Fibroblast of lung (primary cell): ENCODE results near the gene EPHB2. TPM values are rescaled to one million over a fixed set of nuclear protein-coding genes. Genes with fewer than 3 reads are reported as not detected.

Source experiments
- DNase-seq, 2 donors: peaks; one replicate each; pipeline versions ENCODE4 v3.0.0 to v3.0.0-alpha.2; 2010; ENCODE audit warnings: low read depth in 2 of 2
- H2AFZ ChIP-seq: 2 replicates; pipeline ENCODE4 v1.5.1; 2012; ENCODE audit warnings: low read length, control low read depth, inconsistent platforms
- H3K27ac ChIP-seq: 2 replicates; pipeline ENCODE4 v1.5.1; 2011; ENCODE audit warnings: low read length, control low read depth; ENCODE audit not compliant: insufficient read depth
- H3K27me3 ChIP-seq: 2 replicates; pipeline ENCODE4 v1.5.1; 2011; ENCODE audit warnings: mild to moderate bottlenecking, low read length; ENCODE audit not compliant: control insufficient read depth, insufficient read depth
- H3K36me3 ChIP-seq: 2 replicates; pipeline ENCODE4 v1.5.1; 2011; ENCODE audit warnings: low read length; ENCODE audit not compliant: control insufficient read depth, insufficient read depth
- H3K4me1 ChIP-seq: 2 replicates; pipeline ENCODE4 v1.5.1; 2011; ENCODE audit warnings: low read length; ENCODE audit not compliant: control insufficient read depth, insufficient read depth; ENCODE audit errors: extremely low read depth
- H3K4me2 ChIP-seq: 2 replicates; pipeline ENCODE4 v1.5.1; 2011; ENCODE audit warnings: low read length, control low read depth; ENCODE audit not compliant: insufficient read depth; ENCODE audit errors: extremely low read depth
- H3K4me3 ChIP-seq, 4 experiments: fragments of 200-600 bp in 1 of 4; sonication (generic) in 1 of 4; replicated peaks in 1 of 4; 2 replicates each; pipeline ENCODE4 v1.5.1; 2011 to 2016; ENCODE audit warnings: low read length in 4 of 4, low read depth in 3 of 4, mild to moderate bottlenecking in 3 of 4, control low read depth in 2 of 4, inconsistent platforms in 1 of 4, mixed read lengths in 1 of 4; ENCODE audit not compliant: insufficient read depth in 1 of 4; ENCODE audit errors: control extremely low read depth in 1 of 4
- H3K79me2 ChIP-seq: 2 replicates; pipeline ENCODE4 v1.5.1; 2012; ENCODE audit warnings: mild to moderate bottlenecking, low read length, inconsistent platforms; ENCODE audit not compliant: control insufficient read depth, insufficient read depth
- H3K9ac ChIP-seq: 2 replicates; pipeline ENCODE4 v1.5.1; 2011; ENCODE audit warnings: mild to moderate bottlenecking, low read length, control low read depth; ENCODE audit not compliant: insufficient read depth
- H3K9me3 ChIP-seq: 2 replicates; pipeline ENCODE4 v1.5.1; 2012; ENCODE audit warnings: low read depth, low read length; ENCODE audit not compliant: control insufficient read depth, insufficient read depth
- H4K20me1 ChIP-seq: 2 replicates; pipeline ENCODE4 v1.5.1; 2011; ENCODE audit warnings: low read length; ENCODE audit not compliant: control insufficient read depth, insufficient read depth; ENCODE audit errors: extremely low read depth
- EZH2 ChIP-seq: IDR thresholded peaks from 2 replicates; pipeline ENCODE4 v1.5.1; 2012; ENCODE audit warnings: low read length, control low read depth, mild to moderate bottlenecking; ENCODE audit errors: missing control alignments
- polyA plus RNA-seq, 2 donors: library from polyadenylated mRNA; depleted of rRNA in 1 of 2; stranded (reverse) in 1 of 2; unstranded in 1 of 2; fragments of >200 nt; gene quantifications; 2 replicates each; pipeline ENCODE4 v1.2.1, GENCODE V29; 2011 to 2012; ENCODE audit warnings: missing spikeins in 1 of 2
- total RNA-seq: library from RNA; depleted of rRNA; stranded (reverse); fragments of >200 nt; gene quantifications from 2 replicates; pipeline ENCODE4 v1.2.1, GENCODE V29; 2014
- TF ChIP-seq, protein P1 (sequence below), 2 donors: IDR thresholded peaks in 1 of 2; conservative IDR thresholded peaks in 1 of 2; 1 replicate in 1 of 2; 2 replicates in 1 of 2; pipeline ENCODE4 v1.5.1; 2011 to 2012; ENCODE audit warnings: low read length in 2 of 2, control low read depth in 1 of 2, inconsistent platforms in 1 of 2, low read depth in 1 of 2, mild to moderate bottlenecking in 1 of 2

Gene EPHB2
- total and polyA plus RNA-seq, 2 donors (not counting 1 experiment from before 2014, with no cell fraction given), result 4.1 to 11.2 TPM

DNA sequence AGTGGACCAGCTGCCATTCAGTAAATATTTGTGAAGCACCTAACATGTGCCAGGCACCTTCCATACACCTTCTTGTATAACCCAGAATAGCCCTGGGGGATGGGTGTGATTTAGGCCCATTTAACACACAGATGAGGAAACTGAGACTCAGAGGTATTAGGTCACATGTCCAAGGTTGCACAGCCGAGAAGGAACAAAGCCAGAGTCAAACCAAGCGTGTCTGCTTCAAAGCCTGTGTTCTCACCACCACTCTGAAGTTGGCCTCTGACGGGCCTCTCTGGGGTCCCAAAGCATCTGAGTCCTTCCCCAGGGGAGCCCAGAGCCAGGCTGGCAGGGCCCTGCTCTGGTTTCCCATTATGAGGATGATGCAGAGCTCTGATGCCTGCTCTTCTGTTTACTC lies 196.9 kb downstream of the EPHB2 start:
- Histone ChIP-seq H3K36me3 (no peaks in the 10 kb centered on the region), H3K4me2 (no peak overlapping the region), H3K79me2 (no peaks in the 10 kb centered on the region), H3K4me3 (no peak overlapping the region), H3K4me1 (no peaks in the 10 kb centered on the region), H3K9me3 (no peaks in the 10 kb centered on the region), H3K9ac (no peak overlapping the region), H3K27ac (no peak overlapping the region), H3K27me3 (no peaks in the 10 kb centered on the region), H2AFZ (no peak overlapping the region), H4K20me1 (no peaks in the 10 kb centered on the region)
- TF ChIP-seq, protein P1, sequence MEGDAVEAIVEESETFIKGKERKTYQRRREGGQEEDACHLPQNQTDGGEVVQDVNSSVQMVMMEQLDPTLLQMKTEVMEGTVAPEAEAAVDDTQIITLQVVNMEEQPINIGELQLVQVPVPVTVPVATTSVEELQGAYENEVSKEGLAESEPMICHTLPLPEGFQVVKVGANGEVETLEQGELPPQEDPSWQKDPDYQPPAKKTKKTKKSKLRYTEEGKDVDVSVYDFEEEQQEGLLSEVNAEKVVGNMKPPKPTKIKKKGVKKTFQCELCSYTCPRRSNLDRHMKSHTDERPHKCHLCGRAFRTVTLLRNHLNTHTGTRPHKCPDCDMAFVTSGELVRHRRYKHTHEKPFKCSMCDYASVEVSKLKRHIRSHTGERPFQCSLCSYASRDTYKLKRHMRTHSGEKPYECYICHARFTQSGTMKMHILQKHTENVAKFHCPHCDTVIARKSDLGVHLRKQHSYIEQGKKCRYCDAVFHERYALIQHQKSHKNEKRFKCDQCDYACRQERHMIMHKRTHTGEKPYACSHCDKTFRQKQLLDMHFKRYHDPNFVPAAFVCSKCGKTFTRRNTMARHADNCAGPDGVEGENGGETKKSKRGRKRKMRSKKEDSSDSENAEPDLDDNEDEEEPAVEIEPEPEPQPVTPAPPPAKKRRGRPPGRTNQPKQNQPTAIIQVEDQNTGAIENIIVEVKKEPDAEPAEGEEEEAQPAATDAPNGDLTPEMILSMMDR (conservative IDR thresholded peaks at IDR 0.05 in 1 of 2, IDR thresholded peaks at IDR 0.05 in 1 of 2; ENCODE audit: low read depth in 1 of 2, low read length in 2 of 2), result no peak
- TF ChIP-seq EZH2, result no peak
- no peak for DNase-seq

DNA sequence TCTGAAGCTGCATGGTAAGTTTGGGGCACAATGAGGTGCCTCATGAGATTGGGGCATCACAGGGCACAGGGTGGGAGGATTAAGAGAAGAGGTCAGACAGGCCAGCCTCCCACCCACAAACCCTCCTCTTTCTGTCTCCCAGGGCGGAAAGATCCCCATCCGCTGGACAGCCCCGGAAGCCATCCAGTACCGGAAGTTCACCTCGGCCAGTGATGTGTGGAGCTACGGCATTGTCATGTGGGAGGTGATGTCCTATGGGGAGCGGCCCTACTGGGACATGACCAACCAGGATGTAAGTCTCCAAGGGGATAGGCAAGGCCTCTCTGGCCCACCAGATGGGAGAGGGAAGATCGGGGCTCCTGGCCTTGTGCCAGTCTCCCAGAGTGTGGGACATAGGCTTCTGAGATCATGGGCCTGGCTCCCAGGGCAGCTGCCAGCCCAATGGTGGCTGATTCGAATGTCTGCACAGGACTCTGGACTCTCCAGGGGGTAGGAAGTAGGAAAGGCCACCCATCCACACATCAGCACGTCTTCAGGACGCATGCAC lies 198.3 kb downstream of the EPHB2 start:
- no peak for DNase-seq
- H3K79me2 ChIP-seq, result no peaks in the 10 kb centered on the region
- no peak overlapping the region for H2AFZ ChIP-seq
- no peaks in the 10 kb centered on the region for H3K4me1 ChIP-seq
- H3K4me2 ChIP-seq, result no peak overlapping the region
- no peaks in the 10 kb centered on the region for H3K9me3 ChIP-seq
- H4K20me1 ChIP-seq, result no peaks in the 10 kb centered on the region
- no peaks in the 10 kb centered on the region for H3K27me3 ChIP-seq
- no peak overlapping the region for H3K4me3 ChIP-seq
- no peak overlapping the region for H3K27ac ChIP-seq
- H3K9ac ChIP-seq, result no peak overlapping the region
- H3K36me3 ChIP-seq, result no peaks in the 10 kb centered on the region
- TF ChIP-seq, protein P1 (conservative IDR thresholded peaks at IDR 0.05 in 1 of 2, IDR thresholded peaks at IDR 0.05 in 1 of 2; ENCODE audit: low read depth in 1 of 2, low read length in 2 of 2), result no peak
- TF ChIP-seq EZH2, result no peak

- Histone ChIP-seq H4K20me1 (no peaks in the 10 kb centered on the region), H3K27me3 (no peaks in the 10 kb centered on the region), H3K4me2 (no peak overlapping the region), H3K27ac (no peak overlapping the region), H3K79me2 (no peaks in the 10 kb centered on the region), H3K9ac (no peak overlapping the region), H2AFZ (no peak overlapping the region), H3K36me3 (no peaks in the 10 kb centered on the region), H3K9me3 (no peaks in the 10 kb centered on the region), H3K4me1 (no peaks in the 10 kb centered on the region), H3K4me3 (no peak overlapping the region)
- no peak for TF ChIP-seq EZH2
- TF ChIP-seq, protein P1 (conservative IDR thresholded peaks at IDR 0.05 in 1 of 2, IDR thresholded peaks at IDR 0.05 in 1 of 2; ENCODE audit: low read depth in 1 of 2, low read length in 2 of 2), result no peak
- no peak for DNase-seq
Observed at GRCh38 chr1:22910286-22910685, 199.6 kb downstream of the EPHB2 start.
